ENCODE measurements around the gene MDC1.

Gene MDC1

DNA sequence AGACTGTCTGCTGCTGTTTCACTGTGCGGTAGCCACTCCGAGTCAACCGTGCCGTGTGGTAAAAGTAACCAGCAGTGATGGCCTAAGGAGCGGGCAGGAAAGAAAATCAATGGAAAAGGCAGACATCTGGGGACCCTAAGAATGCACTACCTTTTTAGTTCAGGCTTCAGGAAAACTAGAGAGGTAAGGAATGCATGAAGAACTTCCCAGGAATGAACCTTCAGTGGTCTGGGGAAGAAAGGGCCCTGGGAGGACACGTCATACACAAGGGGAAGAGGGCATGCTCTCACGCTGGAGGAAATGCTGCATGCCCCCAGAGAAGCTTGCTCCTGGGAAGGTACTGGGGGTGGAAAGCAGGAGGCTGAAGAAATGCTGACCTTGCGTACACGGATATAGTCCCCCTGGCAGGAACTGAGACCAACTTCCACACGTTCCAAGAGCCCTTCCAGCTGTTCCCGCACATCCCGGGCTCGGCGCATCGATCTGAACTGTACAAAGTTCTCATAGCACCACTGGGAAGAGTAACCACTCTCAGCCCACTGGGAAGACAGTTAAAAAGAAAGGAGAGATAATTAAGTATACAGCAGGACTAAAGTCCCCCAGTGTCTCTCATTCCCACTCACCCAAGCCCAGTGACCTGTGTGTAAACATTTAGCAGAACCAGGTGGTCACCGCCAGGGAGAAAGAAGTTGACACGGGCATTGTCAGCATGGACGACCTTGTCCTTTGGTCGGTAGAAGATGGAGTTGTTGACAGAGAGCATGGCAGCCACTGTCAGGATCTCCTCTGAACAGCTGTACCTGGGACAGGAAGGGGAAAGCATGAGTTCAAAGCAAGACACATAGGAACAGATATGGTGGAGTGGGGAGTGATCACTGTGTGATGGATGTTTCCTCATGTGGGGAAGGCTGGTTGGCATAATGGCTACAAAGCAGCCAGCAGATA, 62.0 kb downstream of the MDC1 start:
- Mint-ChIP-seq H3K27me3 (no peaks in the 10 kb centered on the region), H3K27ac (peak overlapping the region; percentile 1 to 79), H3K4me1 (ENCODE audit: low read depth in 2 of 2) (no peaks in the 10 kb centered on the region), H3K4me3 (no peak overlapping the region), H3K36me3 (ENCODE audit: insufficient read depth) (peaks cover 76% of the 10 kb centered on the region), H3K9me3 (no peaks in the 10 kb centered on the region)
- no peak for DNase-seq
- no peak for ATAC-seq (replicated peaks)

DNA sequence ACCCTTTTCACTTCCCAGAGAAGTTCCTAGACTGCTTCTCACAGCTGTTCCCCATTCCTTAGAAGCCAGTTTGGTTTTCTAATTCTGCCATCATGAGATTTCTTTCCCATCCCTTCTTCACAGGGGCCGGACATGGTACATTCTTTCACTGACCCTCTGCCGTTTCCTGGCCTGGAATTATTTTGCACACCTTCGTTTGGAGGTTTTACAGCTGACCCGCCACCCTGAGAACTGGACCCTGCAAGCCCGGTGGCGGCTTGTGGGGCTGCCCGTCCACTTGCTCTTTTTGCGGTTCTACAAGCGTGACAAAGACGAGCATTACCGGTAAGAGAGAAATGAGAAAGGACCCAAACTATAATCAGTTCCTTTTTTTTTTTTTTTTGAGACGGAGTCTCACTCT, 65.9 kb downstream of the MDC1 start:
- Mint-ChIP-seq H3K9me3 (no peaks in the 10 kb centered on the region), H3K27ac (peak overlapping the region in 1 of 2 donors; percentile 44), H3K4me3 (no peak overlapping the region), H3K27me3 (no peaks in the 10 kb centered on the region), H3K36me3 (ENCODE audit: insufficient read depth) (peaks cover 48% of the 10 kb centered on the region), H3K4me1 (ENCODE audit: low read depth in 2 of 2) (peaks cover 11 to 13% of the 10 kb centered on the region in 2 donors)
- no peak for ATAC-seq (replicated peaks)
- no peak for DNase-seq
